ENCODE data around the gene TRIM66. TPM values are rescaled to one million over a fixed set of nuclear protein-coding genes. Genes with fewer than 3 reads are reported as not detected.
A peak's percentile ranks its signal among the peaks of the same experiment; 100 is the strongest.

Gene TRIM66
- polyA plus RNA-seq, 3 donors = 0.04 to 12.0 (median 0.47) TPM

- 100% methylated on average over 4 of the region's 6 CpGs for WGBS (ENCODE audit: insufficient coverage)
- Histone ChIP-seq H3K27me3 (ENCODE audit: control insufficient read depth in 2 of 2, insufficient read depth in 2 of 2, low read length in 2 of 2) (no peaks in the 10 kb centered on the region), H3K36me3 (replicated peaks in 1 of 2; ENCODE audit: control insufficient read depth in 1 of 2, insufficient read depth in 2 of 2, low read length in 2 of 2) (no peaks in the 10 kb centered on the region), H3K27ac (ENCODE audit: low read depth in 1 of 2, low read length in 2 of 2) (no peak overlapping the region), H3K4me1 (ENCODE audit: control insufficient read depth in 1 of 2, insufficient read depth in 2 of 2, low read length in 2 of 2) (peaks cover 16 to 25% of the 10 kb centered on the region in 2 donors), H3K9me3 (replicated peaks in 1 of 2; ENCODE audit: control insufficient read depth in 1 of 2, insufficient read depth in 1 of 2, low read length in 2 of 2) (no peaks in the 10 kb centered on the region), H3K4me3 (replicated peaks in 1 of 3; ENCODE audit: low read depth in 2 of 3, low read length in 3 of 3) (no peak overlapping the region), H2AFZ (ENCODE audit: insufficient read depth, low read depth, low read length, poor library complexity, severe bottlenecking) (no peak overlapping the region), H4K20me1 (ENCODE audit: insufficient read depth, low read length) (no peaks in the 10 kb centered on the region), H3K4me2 (replicated peaks; ENCODE audit: extremely low read depth, low read length, poor library complexity, severe bottlenecking) (no peak overlapping the region), H3K79me2 (ENCODE audit: insufficient read depth, low read length) (peaks cover 3% of the 10 kb centered on the region), H3K9ac (ENCODE audit: insufficient read depth, low read length, poor library complexity, severe bottlenecking) (no peak overlapping the region)
- no peak for DNase-seq
- no peak overlapping the region for H3K27ac Mint-ChIP-seq
- intact Hi-C loops (cut with micrococcal nuclease) = no loop called here
- TF ChIP-seq CTCF (IDR thresholded peaks at IDR 0.05) = no peak
- peak overlapping the region in 1 of 2 donors; percentile 16 for H3K4me3 Mint-ChIP-seq
- H3K4me1 Mint-ChIP-seq = peaks cover 28% of the 10 kb centered on the region
- H3K36me3 Mint-ChIP-seq = peaks cover 5 to 14% of the 10 kb centered on the region in 2 donors
- peaks cover 0 to 2% (median 0%) of the 10 kb centered on the region in 3 donors for H3K27me3 Mint-ChIP-seq (ENCODE audit: low read depth in 3 of 3)
- no peaks in the 10 kb centered on the region for H3K9me3 Mint-ChIP-seq
Measured at GRCh38 chr11:8693010-8693551, 10.6 kb upstream of the TRIM66 start.

- Histone ChIP-seq H3K27me3 (ENCODE audit: control insufficient read depth in 2 of 2, insufficient read depth in 2 of 2, low read length in 2 of 2) (no peaks in the 10 kb centered on the region), H3K4me1 (ENCODE audit: control insufficient read depth in 1 of 2, insufficient read depth in 2 of 2, low read length in 2 of 2) (peaks cover 18 to 28% of the 10 kb centered on the region in 2 donors), H3K4me3 (replicated peaks in 1 of 3; ENCODE audit: low read depth in 2 of 3, low read length in 3 of 3) (no peak overlapping the region), H3K9me3 (replicated peaks in 1 of 2; ENCODE audit: control insufficient read depth in 1 of 2, insufficient read depth in 1 of 2, low read length in 2 of 2) (no peaks in the 10 kb centered on the region), H3K9ac (ENCODE audit: insufficient read depth, low read length, poor library complexity, severe bottlenecking) (no peak overlapping the region), H3K36me3 (replicated peaks in 1 of 2; ENCODE audit: control insufficient read depth in 1 of 2, insufficient read depth in 2 of 2, low read length in 2 of 2) (no peaks in the 10 kb centered on the region), H4K20me1 (ENCODE audit: insufficient read depth, low read length) (no peaks in the 10 kb centered on the region), H3K27ac (ENCODE audit: low read depth in 1 of 2, low read length in 2 of 2) (no peak overlapping the region), H3K79me2 (ENCODE audit: insufficient read depth, low read length) (peaks cover 3% of the 10 kb centered on the region), H2AFZ (ENCODE audit: insufficient read depth, low read depth, low read length, poor library complexity, severe bottlenecking) (no peak overlapping the region), H3K4me2 (replicated peaks; ENCODE audit: extremely low read depth, low read length, poor library complexity, severe bottlenecking) (no peak overlapping the region)
- H3K4me3 Mint-ChIP-seq = no peak overlapping the region
- intact Hi-C loops (cut with micrococcal nuclease) = no loop called here
- peaks cover 5 to 14% of the 10 kb centered on the region in 2 donors for H3K36me3 Mint-ChIP-seq
- TF ChIP-seq CTCF (IDR thresholded peaks at IDR 0.05) = no peak
- peaks cover 28% of the 10 kb centered on the region for H3K4me1 Mint-ChIP-seq
- no peak for DNase-seq
- no peaks in the 10 kb centered on the region for H3K9me3 Mint-ChIP-seq
- H3K27me3 Mint-ChIP-seq (ENCODE audit: low read depth in 3 of 3) = peaks cover 0 to 2% (median 0%) of the 10 kb centered on the region in 3 donors
- H3K27ac Mint-ChIP-seq = peak overlapping the region in 1 of 7 donors; percentile 30
- no CpG with 5 or more reads among the region's 3 CpGs for WGBS (ENCODE audit: insufficient coverage)
Measured at GRCh38 chr11:8692417-8692816, 10.0 kb upstream of the TRIM66 start.
